IMR-90 (cell line): Measurements from ENCODE around the gene CCDC88C. TPM values are rescaled to one million over a fixed set of nuclear protein-coding genes. Genes with fewer than 3 reads are reported as not detected.

Source experiments
- ATAC-seq: fragments of 200-7000 bp; cut with Tn5 transposase; 2 replicates; pipeline ENCODE4 v1.9.1; 2020; ENCODE audit warnings: low read depth, mild to moderate bottlenecking, moderate library complexity
- BruUV-seq: library from RNA; stranded (reverse); fragments of 400-500 nt; replicated peaks from 2 replicates; lab custom pipeline; 2021; lab: Mats Ljungman, UMichigan
- CTCF ChIA-PET: fragments of 300-600 bp; formaldehyde crosslinking; extraction: SDS; loops from one replicate; lab custom pipeline; 2021; ENCODE audit warnings: antibody characterized with exemption; lab: Yijun Ruan, JAX
- POLR2A ChIA-PET: fragments of 300-600 bp; sonication (Branson Sonifier 250); formaldehyde crosslinking; loops from one replicate; lab custom pipeline; 2022; ENCODE audit warnings: antibody characterized with exemption; ENCODE audit not compliant: unreplicated experiment; lab: Charles Lee
- DNase-seq: peaks from one replicate; pipeline ENCODE4 v3.0.0; 2013
- H2AFZ ChIP-seq: replicated peaks from 2 replicates; pipeline ENCODE3; 2013; ENCODE audit warnings: low read length, mild to moderate bottlenecking; ENCODE audit not compliant: poor library complexity
- H2AK5ac ChIP-seq: 2 replicates; pipeline ENCODE4 v1.6.1; 2013; ENCODE audit warnings: low read depth, low read length, inconsistent platforms
- H2AK9ac ChIP-seq: replicated peaks from 2 replicates; pipeline ENCODE3; 2013; ENCODE audit warnings: mild to moderate bottlenecking, low read depth, low read length, moderate library complexity; ENCODE audit not compliant: poor library complexity
- H2BK120ac ChIP-seq: 2 replicates; pipeline ENCODE4 v1.6.1; 2013; ENCODE audit warnings: low read depth, low read length, inconsistent platforms
- H2BK15ac ChIP-seq: 3 replicates; pipeline ENCODE4 v1.6.1; 2013; ENCODE audit warnings: low read depth, low read length, inconsistent platforms
- H2BK20ac ChIP-seq: 2 replicates; pipeline ENCODE4 v1.6.1; 2013; ENCODE audit warnings: low read depth, mild to moderate bottlenecking, inconsistent platforms, low read length, moderate library complexity
- H2BK5ac ChIP-seq: 2 replicates; pipeline ENCODE4 v1.6.1; 2013; ENCODE audit warnings: mild to moderate bottlenecking, low read depth, low read length, inconsistent platforms; ENCODE audit not compliant: poor library complexity, severe bottlenecking
- H3K14ac ChIP-seq: replicated peaks from 2 replicates; pipeline ENCODE4 v1.6.1; 2013; ENCODE audit warnings: low read depth, low read length, inconsistent platforms
- H3K18ac ChIP-seq: 2 replicates; pipeline ENCODE4 v1.6.1; 2013; ENCODE audit warnings: low read depth, low read length, control low read depth
- H3K23ac ChIP-seq: 2 replicates; pipeline ENCODE4 v1.6.1; 2013; ENCODE audit warnings: low read depth, low read length, inconsistent platforms
- H3K27ac ChIP-seq: 2 replicates; pipeline ENCODE4 v1.5.1; 2013; ENCODE audit warnings: mild to moderate bottlenecking, control low read depth, low read length; ENCODE audit not compliant: insufficient read depth
- H3K27me3 ChIP-seq: 2 replicates; pipeline ENCODE4 v1.6.1; 2013; ENCODE audit warnings: low read length; ENCODE audit not compliant: control insufficient read depth, insufficient read depth
- H3K36me3 ChIP-seq: 2 replicates; pipeline ENCODE4 v1.6.1; 2013; ENCODE audit warnings: low read length, mixed read lengths; ENCODE audit not compliant: control insufficient read depth, insufficient read depth
- H3K4ac ChIP-seq: 2 replicates; pipeline ENCODE4 v1.6.1; 2013; ENCODE audit warnings: low read depth, low read length, inconsistent platforms
- H3K4me1 ChIP-seq: 2 replicates; pipeline ENCODE4 v1.6.1; 2013; ENCODE audit warnings: low read length, mixed read lengths; ENCODE audit not compliant: control insufficient read depth, insufficient read depth
- H3K4me2 ChIP-seq: 2 replicates; pipeline ENCODE4 v1.6.1; 2013; ENCODE audit warnings: low read depth, mild to moderate bottlenecking, control low read depth, low read length, moderate library complexity
- H3K4me3 ChIP-seq: 2 replicates; pipeline ENCODE4 v1.5.1; 2013; ENCODE audit warnings: low read depth, mild to moderate bottlenecking, control low read depth, low read length, moderate library complexity; ENCODE audit not compliant: insufficient read depth
- H3K56ac ChIP-seq: 2 replicates; pipeline ENCODE4 v1.6.1; 2013; ENCODE audit warnings: low read length, inconsistent platforms; ENCODE audit not compliant: insufficient read depth; ENCODE audit errors: extremely low read depth
- H3K79me1 ChIP-seq, 2 experiments: 2 replicates each; pipeline ENCODE4 v1.6.1; 2013; ENCODE audit warnings: low read length in 2 of 2, inconsistent platforms in 1 of 2, low read depth in 1 of 2
- H3K9ac ChIP-seq: 2 replicates; pipeline ENCODE4 v1.6.1; 2013; ENCODE audit warnings: low read depth, low read length, control low read depth
- H3K9me1 ChIP-seq: 2 replicates; pipeline ENCODE4 v1.6.1; 2013; ENCODE audit warnings: low read length, inconsistent platforms; ENCODE audit not compliant: insufficient read depth
- H3K9me3 ChIP-seq: 2 replicates; pipeline ENCODE4 v1.6.1; 2013; ENCODE audit warnings: low read length; ENCODE audit not compliant: control insufficient read depth, insufficient read depth
- H4K20me1 ChIP-seq: 2 replicates; pipeline ENCODE4 v1.6.1; 2013; ENCODE audit warnings: low read length, inconsistent platforms; ENCODE audit not compliant: insufficient read depth
- H4K5ac ChIP-seq: 2 replicates; pipeline ENCODE4 v1.6.1; 2013; ENCODE audit warnings: mild to moderate bottlenecking, low read depth, low read length, control low read depth
- H4K8ac ChIP-seq, 2 experiments: 2 replicates each; pipeline ENCODE4 v1.6.1; 2013; ENCODE audit warnings: low read depth in 2 of 2, low read length in 2 of 2, control low read depth in 1 of 2, inconsistent platforms in 1 of 2
- H4K91ac ChIP-seq: 2 replicates; pipeline ENCODE4 v1.6.1; 2013; ENCODE audit warnings: low read depth, low read length, inconsistent platforms; ENCODE audit not compliant: insufficient read depth
- MAZ ChIP-seq: IDR thresholded peaks from 2 replicates; pipeline ENCODE4 v1.6.1; 2012; ENCODE audit warnings: low read depth, mild to moderate bottlenecking, low read length, improper control_type of control experiment, moderate library complexity, borderline replicate concordance
- WGBS, 2 experiments: methylation state at CpG; one replicate each; pipeline versions ENCODE4 v1.1.5 to v1.1.7; 2013; ENCODE audit warnings: missing lambda C conversion rate in 2 of 2; ENCODE audit not compliant: insufficient read length in 1 of 2; ENCODE audit errors: extremely low coverage in 2 of 2; 5-methylcytosine and 5-hydroxymethylcytosine counted together
- dilution Hi-C: fragments of 300-500 bp; cut with HindIII; formaldehyde crosslinking; loops from one replicate; pipeline ENCODE4 v1.14.3; 2018; ENCODE audit warnings: low sequenced_read_pairs; ENCODE audit not compliant: unreplicated experiment
- in situ Hi-C: fragments of 300-500 bp; cut with MboI; formaldehyde crosslinking; loops from 3 replicates; pipeline ENCODE4 v1.14.3; 2019; ENCODE audit warnings: low sequenced_read_pairs, inconsistent platforms, mixed read lengths
- intact Hi-C: fragments of 100-400 bp; cut with micrococcal nuclease; formaldehyde crosslinking; loops from 2 replicates; pipeline ENCODE4 v1.10.0; 2022
- polyA plus RNA-seq, 3 experiments: library from polyadenylated mRNA; depleted of rRNA; stranded (reverse); fragments of >200 nt; gene quantifications; 2 replicates each; pipeline ENCODE4 v1.2.3, GENCODE V29; 2012; ENCODE audit warnings: low replicate concordance in 1 of 3
- total RNA-seq: library from RNA; depleted of rRNA; stranded (reverse); fragments of >200 nt; gene quantifications from 2 replicates; pipeline ENCODE4 v1.2.3, GENCODE V29; 2012

Gene CCDC88C
- total and polyA plus RNA-seq, 2 of the 4 experiments (the other 2 are of a cell fraction): 0.17 to 0.18 TPM

DNA sequence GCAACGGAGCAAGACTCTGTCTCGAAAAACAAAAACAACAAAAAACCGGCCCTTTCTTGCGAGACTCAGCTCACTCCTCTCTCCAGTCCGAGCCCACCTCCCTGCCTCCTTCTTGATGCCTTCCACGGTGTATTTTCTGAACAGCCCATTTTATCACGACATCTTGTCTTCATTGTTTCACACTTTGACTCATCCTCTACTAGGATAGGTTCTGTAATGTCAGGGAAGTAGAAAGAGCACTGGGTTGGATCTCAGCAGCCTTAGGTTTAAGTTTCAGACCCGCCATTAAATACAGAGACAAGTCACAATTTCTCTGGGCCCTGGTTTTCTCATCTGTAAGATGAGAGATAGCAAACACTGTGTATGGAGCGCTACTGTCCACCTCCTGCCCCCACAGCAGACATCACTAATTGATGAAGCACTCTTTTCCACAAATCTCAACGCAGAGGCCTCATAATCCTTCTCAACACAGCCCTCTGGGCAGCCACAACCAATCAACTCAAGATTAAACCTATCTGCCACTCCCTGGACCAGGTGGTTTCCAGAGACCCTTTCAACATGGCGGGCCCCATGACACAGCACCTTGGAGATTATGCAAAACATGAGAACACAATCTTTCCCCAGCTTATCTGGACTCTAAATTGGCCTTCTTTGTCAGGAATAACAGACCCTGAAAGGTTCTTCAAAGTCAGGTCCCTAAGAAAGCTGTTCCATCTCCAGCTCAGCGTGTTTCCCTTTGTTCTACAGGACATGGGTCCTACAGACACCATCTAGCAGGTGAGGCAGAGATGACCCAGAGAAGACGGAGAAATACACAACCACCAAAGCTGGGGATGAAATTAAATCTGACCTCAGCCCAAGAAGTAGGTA, 35.6 kb downstream of the CCDC88C start:
- no peaks in the 10 kb centered on the region for H3K9me1 ChIP-seq
- H3K14ac ChIP-seq: no peak overlapping the region
- no peak for DNase-seq
- no peak overlapping the region for H3K56ac ChIP-seq
- no peak for ATAC-seq
- H4K8ac ChIP-seq: no peak overlapping the region
- H2BK20ac ChIP-seq: no peak overlapping the region
- no peak overlapping the region for H4K91ac ChIP-seq
- TF ChIP-seq MAZ: no peak
- no peak overlapping the region for H3K23ac ChIP-seq
- H3K27ac ChIP-seq: no peak overlapping the region
- no TSS peak for BruUV-seq
- intact Hi-C loops (no loop called here), in situ Hi-C loops (no loop called here), dilution Hi-C loops (no loop called here)
- H4K20me1 ChIP-seq: no peaks in the 10 kb centered on the region
- H2BK5ac ChIP-seq: no peak overlapping the region
- peaks cover 8% of the 10 kb centered on the region; the same call in 1 of the 2 replicates for H3K27me3 ChIP-seq
- H2AK9ac ChIP-seq: no peak overlapping the region
- no peak overlapping the region for H3K9ac ChIP-seq
- ChIA-PET POLR2A (no interaction called here), CTCF (no interaction called here)
- H3K4me3 ChIP-seq: no peak overlapping the region
- H4K5ac ChIP-seq: no peak overlapping the region
- H3K18ac ChIP-seq: no peak overlapping the region
- H2AFZ ChIP-seq: no peak overlapping the region
- no peaks in the 10 kb centered on the region for H3K79me1 ChIP-seq
- no peaks in the 10 kb centered on the region for H3K4me1 ChIP-seq
- WGBS, 2 experiments: 31% methylated on average over 2 of the region's 13 CpGs; no CpG with 5 or more reads in 1 of the 2 experiments
- H2BK120ac ChIP-seq: no peak overlapping the region
- H3K4ac ChIP-seq: no peak overlapping the region
- no peaks in the 10 kb centered on the region for H3K36me3 ChIP-seq
- no peak overlapping the region for H2AK5ac ChIP-seq
- no peak overlapping the region for H3K4me2 ChIP-seq
- no peaks in the 10 kb centered on the region for H3K9me3 ChIP-seq
- H2BK15ac ChIP-seq: no peak overlapping the region
